Measurements from ENCODE around the gene TTC9.

The TTC9 gene

DNA sequence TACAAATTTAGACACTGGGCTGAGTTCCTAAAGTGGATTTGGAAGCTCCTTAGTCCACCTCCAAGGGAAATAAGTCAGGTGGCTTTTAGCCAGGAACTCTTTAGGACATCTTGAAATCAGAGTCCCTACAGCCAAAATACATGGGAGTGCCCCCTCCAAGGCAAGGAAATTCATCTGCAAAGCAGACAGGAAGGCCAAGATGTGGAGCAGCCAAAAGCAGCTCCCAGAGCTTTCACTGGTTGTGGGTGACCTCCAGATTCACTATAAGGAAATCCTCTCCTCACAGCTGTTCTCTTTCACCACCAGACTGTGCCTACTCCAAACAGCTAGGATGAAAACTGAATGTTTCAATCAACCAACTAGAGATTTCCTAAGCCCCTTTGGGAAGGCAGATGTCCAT lies 6.6 kb downstream of the TTC9 start:
- no peaks in the 10 kb centered on the region for H3K9me3 ChIP-seq (ENCODE audit: control insufficient read depth in 1 of 2, low read length in 2 of 2)
- H3K27me3 ChIP-seq (ENCODE audit: low read depth, low read length), result peaks cover 2% of the 10 kb centered on the region
- H3K27ac ChIP-seq (ENCODE audit: low read length), result no peak overlapping the region
- H3K4me1 ChIP-seq (ENCODE audit: control insufficient read depth in 1 of 2, insufficient read depth in 2 of 2, low read length in 2 of 2), result no peaks in the 10 kb centered on the region
- H3K4me3 ChIP-seq (ENCODE audit: low read depth in 1 of 2, low read length in 2 of 2), result no peak overlapping the region
- H3K36me3 ChIP-seq (ENCODE audit: control insufficient read depth in 1 of 2, insufficient read depth in 2 of 2, low read length in 2 of 2), result no peaks in the 10 kb centered on the region

DNA sequence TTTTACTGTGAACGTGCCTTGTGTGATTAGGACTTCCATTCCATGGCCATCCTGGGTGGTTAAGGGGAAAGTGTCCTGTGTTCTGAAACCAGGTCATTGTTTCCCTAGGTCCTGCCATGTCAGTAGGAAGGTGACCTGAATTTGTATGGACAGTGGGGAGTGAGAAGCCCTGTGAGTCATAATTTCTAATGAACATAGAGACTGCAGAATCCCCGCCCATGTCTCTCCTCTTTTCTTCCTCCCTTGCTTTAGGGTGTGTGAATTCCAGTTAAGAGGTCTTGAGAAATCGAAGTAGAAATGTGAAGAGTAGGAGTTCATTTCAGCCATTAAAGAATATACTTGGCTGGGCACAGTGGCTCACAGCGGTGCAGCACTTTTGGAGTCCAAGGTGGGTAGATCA lies 8.1 kb downstream of the TTC9 start:
- Histone ChIP-seq H3K36me3 (ENCODE audit: control insufficient read depth in 1 of 2, insufficient read depth in 2 of 2, low read length in 2 of 2) (no peaks in the 10 kb centered on the region), H3K4me1 (ENCODE audit: control insufficient read depth in 1 of 2, insufficient read depth in 2 of 2, low read length in 2 of 2) (no peaks in the 10 kb centered on the region), H3K9me3 (ENCODE audit: control insufficient read depth in 1 of 2, low read length in 2 of 2) (no peaks in the 10 kb centered on the region), H3K27me3 (ENCODE audit: low read depth, low read length) (no peaks in the 10 kb centered on the region), H3K4me3 (ENCODE audit: low read depth in 1 of 2, low read length in 2 of 2) (no peak overlapping the region), H3K27ac (ENCODE audit: low read length) (no peak overlapping the region)

DNA sequence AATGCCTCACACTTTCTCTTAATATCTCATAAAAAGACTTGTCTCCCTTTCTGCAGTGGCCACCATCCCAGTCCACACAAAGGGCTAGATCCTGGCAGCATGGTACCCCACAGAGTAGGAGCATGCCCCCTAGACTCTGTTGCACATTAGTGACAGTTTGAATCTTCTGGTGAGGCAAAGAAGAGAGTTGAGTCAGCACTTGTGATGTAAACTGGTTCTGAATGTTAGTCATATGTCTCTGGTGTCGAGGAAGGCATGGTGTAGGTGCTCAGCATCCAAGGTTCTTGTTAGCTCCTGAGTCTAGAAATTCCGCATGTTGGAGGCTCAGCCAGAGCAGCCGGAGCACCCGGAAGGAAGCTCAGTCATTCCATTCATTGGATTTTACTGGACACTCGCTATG lies 9.8 kb downstream of the TTC9 start:
- H3K9me3 ChIP-seq (ENCODE audit: control insufficient read depth in 1 of 2, low read length in 2 of 2), result no peaks in the 10 kb centered on the region
- no peaks in the 10 kb centered on the region for H3K4me1 ChIP-seq (ENCODE audit: control insufficient read depth in 1 of 2, insufficient read depth in 2 of 2, low read length in 2 of 2)
- no peaks in the 10 kb centered on the region for H3K36me3 ChIP-seq (ENCODE audit: control insufficient read depth in 1 of 2, insufficient read depth in 2 of 2, low read length in 2 of 2)
- H3K27ac ChIP-seq (ENCODE audit: low read length), result no peak overlapping the region
- no peak overlapping the region for H3K4me3 ChIP-seq (ENCODE audit: low read depth in 1 of 2, low read length in 2 of 2)
- H3K27me3 ChIP-seq (ENCODE audit: low read depth, low read length), result no peaks in the 10 kb centered on the region

DNA sequence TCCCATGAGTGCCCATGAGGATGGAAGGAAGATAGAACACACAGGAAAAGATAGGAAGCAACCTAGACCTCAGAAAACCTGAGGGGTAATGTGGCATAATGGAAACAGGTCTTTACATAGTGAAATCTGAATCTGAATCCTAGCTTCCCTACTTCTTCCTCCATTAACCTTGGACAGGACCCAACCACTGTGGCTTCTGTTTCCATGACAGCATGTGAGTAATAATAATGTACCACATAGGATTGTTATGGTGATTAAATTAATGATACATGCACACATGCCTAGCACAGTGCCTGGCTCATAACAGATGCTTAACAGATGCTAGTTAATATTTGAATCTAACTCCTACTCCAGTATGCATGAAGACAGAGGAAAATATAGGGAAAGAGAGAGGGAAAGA lies 11.2 kb downstream of the TTC9 start:
- H3K9me3 ChIP-seq (ENCODE audit: control insufficient read depth in 1 of 2, low read length in 2 of 2), result no peaks in the 10 kb centered on the region
- no peak overlapping the region for H3K27ac ChIP-seq (ENCODE audit: low read length)
- H3K36me3 ChIP-seq (ENCODE audit: control insufficient read depth in 1 of 2, insufficient read depth in 2 of 2, low read length in 2 of 2), result no peaks in the 10 kb centered on the region
- H3K4me3 ChIP-seq (ENCODE audit: low read depth in 1 of 2, low read length in 2 of 2), result no peak overlapping the region
- H3K27me3 ChIP-seq (ENCODE audit: low read depth, low read length), result no peaks in the 10 kb centered on the region
- H3K4me1 ChIP-seq (ENCODE audit: control insufficient read depth in 1 of 2, insufficient read depth in 2 of 2, low read length in 2 of 2), result no peaks in the 10 kb centered on the region

DNA sequence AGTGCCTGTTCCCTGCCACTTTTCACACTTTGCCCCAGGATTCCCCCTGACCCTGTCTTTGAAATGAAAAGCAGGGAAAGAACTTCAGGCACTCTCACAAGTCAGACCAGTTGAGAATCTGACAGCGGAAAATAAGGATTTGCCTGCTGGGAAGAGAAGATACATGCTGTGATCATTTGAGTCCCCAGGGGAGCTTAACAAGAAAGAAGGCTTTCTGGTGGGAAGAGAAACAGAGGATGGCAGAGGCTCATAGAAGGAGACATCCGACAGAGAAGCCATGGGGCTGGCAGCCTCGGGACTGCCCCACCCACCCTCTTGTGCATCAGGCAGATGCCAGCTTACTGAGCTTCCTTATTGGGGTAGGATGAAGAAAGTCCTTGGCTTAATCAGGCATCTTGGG lies 11.9 kb downstream of the TTC9 start:
- Histone ChIP-seq H3K4me3 (ENCODE audit: low read depth in 1 of 2, low read length in 2 of 2) (no peak overlapping the region), H3K4me1 (ENCODE audit: control insufficient read depth in 1 of 2, insufficient read depth in 2 of 2, low read length in 2 of 2) (no peaks in the 10 kb centered on the region), H3K27ac (ENCODE audit: low read length) (no peak overlapping the region), H3K27me3 (ENCODE audit: low read depth, low read length) (no peaks in the 10 kb centered on the region), H3K9me3 (ENCODE audit: control insufficient read depth in 1 of 2, low read length in 2 of 2) (no peaks in the 10 kb centered on the region), H3K36me3 (ENCODE audit: control insufficient read depth in 1 of 2, insufficient read depth in 2 of 2, low read length in 2 of 2) (no peaks in the 10 kb centered on the region)

DNA sequence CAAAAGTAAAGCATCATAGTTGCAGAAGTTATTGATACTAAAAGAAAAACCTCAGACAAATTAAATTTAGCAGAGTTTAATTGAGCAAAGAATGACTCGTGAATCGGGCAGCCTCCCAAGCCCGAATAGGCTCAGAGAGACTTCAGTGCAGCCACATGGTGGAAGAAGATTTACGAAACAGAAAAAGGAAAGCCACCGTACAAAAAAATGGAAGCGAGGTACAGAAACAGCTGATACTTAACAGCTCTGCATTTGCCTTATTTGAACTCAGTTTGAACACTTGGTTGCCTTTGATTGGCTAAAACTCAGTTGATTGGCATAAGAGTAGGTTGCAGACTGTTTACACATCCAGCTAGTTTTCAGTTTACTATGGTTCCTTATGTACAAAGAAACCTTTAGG lies 12.9 kb downstream of the TTC9 start:
- Histone ChIP-seq H3K27me3 (ENCODE audit: low read depth, low read length) (no peaks in the 10 kb centered on the region), H3K4me3 (ENCODE audit: low read depth in 1 of 2, low read length in 2 of 2) (no peak overlapping the region), H3K27ac (ENCODE audit: low read length) (no peak overlapping the region), H3K9me3 (ENCODE audit: control insufficient read depth in 1 of 2, low read length in 2 of 2) (no peaks in the 10 kb centered on the region), H3K4me1 (ENCODE audit: control insufficient read depth in 1 of 2, insufficient read depth in 2 of 2, low read length in 2 of 2) (no peaks in the 10 kb centered on the region), H3K36me3 (ENCODE audit: control insufficient read depth in 1 of 2, insufficient read depth in 2 of 2, low read length in 2 of 2) (no peaks in the 10 kb centered on the region)

DNA sequence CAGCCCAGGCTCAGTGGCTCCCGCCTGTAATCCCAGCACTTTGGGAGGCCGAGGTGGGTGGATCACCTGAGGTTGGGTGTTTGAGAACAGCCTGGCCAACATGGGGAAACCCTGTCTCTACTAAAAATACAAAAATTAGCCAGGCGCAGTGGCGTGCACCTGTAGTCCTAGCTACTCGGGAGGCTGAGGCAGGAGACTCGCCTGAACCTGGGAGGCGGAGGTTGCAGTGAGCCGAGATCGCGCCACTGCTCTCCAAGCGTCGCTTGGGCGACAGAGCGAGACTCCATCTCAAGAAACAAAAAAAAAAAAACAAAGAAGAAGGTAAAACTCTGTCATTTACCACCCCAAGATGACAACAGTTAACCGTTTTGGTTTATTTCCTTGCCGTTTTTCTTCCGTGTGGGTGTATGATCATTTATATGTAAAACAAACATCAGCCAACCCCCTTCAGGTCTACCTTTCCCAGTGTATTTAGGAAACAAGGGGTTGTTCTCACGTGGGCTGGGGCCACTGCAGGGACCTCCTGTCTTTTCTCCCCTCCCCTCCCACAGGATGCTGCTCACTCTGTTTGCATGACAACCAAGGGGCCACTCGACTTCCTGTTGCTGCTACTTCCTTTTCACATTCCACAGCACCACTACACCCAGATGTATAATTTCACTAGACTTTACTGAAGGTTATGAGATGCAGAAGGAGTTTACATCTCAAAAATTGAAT lies 13.6 kb downstream of the TTC9 start:
- Histone ChIP-seq H3K9me3 (ENCODE audit: control insufficient read depth in 1 of 2, low read length in 2 of 2) (no peaks in the 10 kb centered on the region), H3K27me3 (ENCODE audit: low read depth, low read length) (no peaks in the 10 kb centered on the region), H3K4me1 (ENCODE audit: control insufficient read depth in 1 of 2, insufficient read depth in 2 of 2, low read length in 2 of 2) (no peaks in the 10 kb centered on the region), H3K36me3 (ENCODE audit: control insufficient read depth in 1 of 2, insufficient read depth in 2 of 2, low read length in 2 of 2) (no peaks in the 10 kb centered on the region), H3K27ac (ENCODE audit: low read length) (no peak overlapping the region), H3K4me3 (ENCODE audit: low read depth in 1 of 2, low read length in 2 of 2) (no peak overlapping the region)

DNA sequence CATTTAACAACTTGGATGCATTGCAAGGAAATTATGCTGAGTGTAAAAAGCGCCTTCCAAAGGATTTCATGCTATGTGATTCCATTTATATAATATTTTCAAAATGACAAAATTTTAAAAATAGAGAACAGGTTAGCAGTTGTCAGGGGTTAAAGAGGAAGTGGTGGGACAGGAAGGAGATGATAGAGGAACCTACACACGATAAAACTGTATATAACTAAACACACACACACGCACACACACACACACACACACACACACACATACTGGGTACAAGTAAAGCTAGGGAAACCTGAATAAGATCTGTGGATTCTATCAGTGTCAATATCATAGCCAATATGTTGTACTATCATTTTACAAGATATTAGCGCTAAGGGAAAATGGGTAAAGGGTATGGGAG lies 17.2 kb downstream of the TTC9 start:
- Histone ChIP-seq H3K36me3 (ENCODE audit: control insufficient read depth in 1 of 2, insufficient read depth in 2 of 2, low read length in 2 of 2) (no peaks in the 10 kb centered on the region), H3K27ac (ENCODE audit: low read length) (no peak overlapping the region), H3K4me1 (ENCODE audit: control insufficient read depth in 1 of 2, insufficient read depth in 2 of 2, low read length in 2 of 2) (no peaks in the 10 kb centered on the region)

DNA sequence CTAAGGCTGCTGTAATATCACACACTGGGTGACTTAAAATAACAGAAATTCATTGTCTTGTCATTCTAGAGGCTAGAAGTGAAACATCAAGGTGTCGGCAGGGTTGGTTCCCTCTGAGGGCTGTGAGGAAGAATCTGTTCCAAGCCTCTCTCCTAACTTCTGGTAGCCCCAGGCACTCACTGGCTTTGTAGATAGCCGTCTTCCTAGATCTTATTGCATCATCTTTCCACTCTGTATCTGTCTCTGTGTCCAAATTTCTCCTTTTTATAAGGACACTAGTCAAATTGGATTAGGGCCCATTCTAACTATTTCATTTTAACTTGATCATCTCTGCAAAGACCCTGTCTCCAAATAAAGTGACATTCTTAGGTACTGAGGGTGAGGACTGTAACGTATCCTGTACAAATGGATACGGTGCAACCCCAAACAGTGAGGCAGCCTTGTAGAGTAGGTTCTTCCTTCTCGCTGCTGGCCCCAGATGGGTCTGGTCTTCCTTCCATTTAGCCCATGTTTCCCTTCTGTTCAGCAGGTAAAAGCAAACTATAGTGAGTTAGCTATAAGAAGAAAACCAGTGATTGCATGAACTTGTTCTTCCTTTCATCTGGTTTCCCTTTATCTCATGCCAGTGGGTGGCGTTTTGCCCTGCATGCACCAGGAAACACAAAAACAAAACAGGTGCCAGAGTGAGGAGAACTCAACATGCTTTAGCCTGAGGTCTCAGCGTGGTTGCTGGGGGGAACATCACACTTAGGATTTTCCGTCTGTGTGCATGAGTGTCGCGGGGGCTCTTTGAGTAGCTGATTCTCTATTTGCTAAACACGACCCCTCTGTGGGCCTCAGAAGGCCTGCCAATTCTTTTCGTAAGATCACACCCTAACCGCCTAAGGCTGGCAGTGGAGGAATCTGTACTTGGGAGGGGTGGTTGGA lies 19.5 kb downstream of the TTC9 start:
- no peak overlapping the region for H3K4me3 ChIP-seq (ENCODE audit: low read depth in 1 of 2, low read length in 2 of 2)
- H3K27me3 ChIP-seq (ENCODE audit: low read depth, low read length), result no peaks in the 10 kb centered on the region
- no peaks in the 10 kb centered on the region for H3K9me3 ChIP-seq (ENCODE audit: control insufficient read depth in 1 of 2, low read length in 2 of 2)
- no peaks in the 10 kb centered on the region for H3K4me1 ChIP-seq (ENCODE audit: control insufficient read depth in 1 of 2, insufficient read depth in 2 of 2, low read length in 2 of 2)
- H3K36me3 ChIP-seq (ENCODE audit: control insufficient read depth in 1 of 2, insufficient read depth in 2 of 2, low read length in 2 of 2), result no peaks in the 10 kb centered on the region
- no peak overlapping the region for H3K27ac ChIP-seq (ENCODE audit: low read length)

More for the DNA sequence above, 17.2 kb downstream of the TTC9 start:
- H3K27me3 ChIP-seq (ENCODE audit: low read depth, low read length), result no peaks in the 10 kb centered on the region
- H3K9me3 ChIP-seq (ENCODE audit: control insufficient read depth in 1 of 2, low read length in 2 of 2), result no peaks in the 10 kb centered on the region
- H3K4me3 ChIP-seq (ENCODE audit: low read depth in 1 of 2, low read length in 2 of 2), result no peak overlapping the region

DNA sequence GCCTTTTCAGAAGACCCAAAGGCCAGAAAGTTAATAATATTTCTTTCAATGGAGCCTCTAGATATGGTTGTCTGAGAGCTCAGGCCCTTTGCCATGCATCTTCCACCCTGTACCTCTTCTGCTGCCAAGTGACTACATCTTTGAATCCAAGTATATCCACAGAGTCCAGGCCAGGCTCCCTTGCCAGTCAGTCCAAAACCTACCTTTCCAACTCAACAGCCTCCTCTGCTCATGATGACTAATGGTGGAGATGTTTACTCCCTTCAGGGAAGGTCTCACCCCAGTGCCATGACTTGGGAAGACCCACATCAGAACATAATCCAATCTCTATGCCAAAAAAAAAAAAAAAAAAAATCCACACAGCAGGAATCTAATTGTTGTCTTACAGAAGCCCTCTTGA lies 20.4 kb downstream of the TTC9 start:
- no peaks in the 10 kb centered on the region for H3K27me3 ChIP-seq (ENCODE audit: low read depth, low read length)
- H3K27ac ChIP-seq (ENCODE audit: low read length), result no peak overlapping the region
- H3K36me3 ChIP-seq (ENCODE audit: control insufficient read depth in 1 of 2, insufficient read depth in 2 of 2, low read length in 2 of 2), result no peaks in the 10 kb centered on the region
- no peak overlapping the region for H3K4me3 ChIP-seq (ENCODE audit: low read depth in 1 of 2, low read length in 2 of 2)
- H3K9me3 ChIP-seq (ENCODE audit: control insufficient read depth in 1 of 2, low read length in 2 of 2), result no peaks in the 10 kb centered on the region
- no peaks in the 10 kb centered on the region for H3K4me1 ChIP-seq (ENCODE audit: control insufficient read depth in 1 of 2, insufficient read depth in 2 of 2, low read length in 2 of 2)

DNA sequence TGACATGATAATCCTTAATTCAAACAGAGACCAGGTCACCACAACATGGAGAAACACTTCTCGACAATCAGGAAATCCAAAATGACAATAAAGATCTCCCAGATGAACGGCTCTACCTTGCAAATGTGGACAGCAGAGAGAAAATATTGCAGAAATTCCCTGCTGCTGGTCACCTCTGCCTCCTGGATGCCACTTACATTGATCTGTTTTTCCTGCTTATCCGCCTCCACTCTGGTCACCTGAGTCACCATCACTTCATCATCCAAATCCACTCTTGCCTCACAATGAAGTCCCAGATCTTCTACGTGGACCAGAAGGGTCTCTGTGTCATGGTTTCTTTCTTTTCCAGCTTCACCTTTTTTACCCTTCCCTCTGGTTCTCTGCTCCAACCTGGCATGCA lies 21.1 kb downstream of the TTC9 start:
- no peaks in the 10 kb centered on the region for H3K27me3 ChIP-seq (ENCODE audit: low read depth, low read length)
- H3K36me3 ChIP-seq (ENCODE audit: control insufficient read depth in 1 of 2, insufficient read depth in 2 of 2, low read length in 2 of 2), result no peaks in the 10 kb centered on the region
- no peak overlapping the region for H3K4me3 ChIP-seq (ENCODE audit: low read depth in 1 of 2, low read length in 2 of 2)
- no peak overlapping the region for H3K27ac ChIP-seq (ENCODE audit: low read length)
- H3K4me1 ChIP-seq (ENCODE audit: control insufficient read depth in 1 of 2, insufficient read depth in 2 of 2, low read length in 2 of 2), result no peaks in the 10 kb centered on the region
- no peaks in the 10 kb centered on the region for H3K9me3 ChIP-seq (ENCODE audit: control insufficient read depth in 1 of 2, low read length in 2 of 2)
